Peyer's patch (tissue), 4 donors: ENCODE results near the gene KIF23.

Experiments
- CTCF ChIP-seq, 6 experiments: fragments of 450-650 bp in 4 of 6; fragments of 200-600 bp in 2 of 6; sonication (generic) in 1 of 6; IDR thresholded peaks; one replicate each; pipeline ENCODE4 v1.5.1; 2017 to 2019; ENCODE audit warnings: antibody characterized with exemption in 6 of 6, mild to moderate bottlenecking in 3 of 6, moderate library complexity in 1 of 6
- POLR2A ChIP-seq, 2 donors: fragments of 450-650 bp; IDR thresholded peaks; one replicate each; pipeline ENCODE4 v1.5.1; 2017; ENCODE audit warnings: antibody characterized with exemption in 2 of 2, mild to moderate bottlenecking in 2 of 2, moderate library complexity in 2 of 2

DNA sequence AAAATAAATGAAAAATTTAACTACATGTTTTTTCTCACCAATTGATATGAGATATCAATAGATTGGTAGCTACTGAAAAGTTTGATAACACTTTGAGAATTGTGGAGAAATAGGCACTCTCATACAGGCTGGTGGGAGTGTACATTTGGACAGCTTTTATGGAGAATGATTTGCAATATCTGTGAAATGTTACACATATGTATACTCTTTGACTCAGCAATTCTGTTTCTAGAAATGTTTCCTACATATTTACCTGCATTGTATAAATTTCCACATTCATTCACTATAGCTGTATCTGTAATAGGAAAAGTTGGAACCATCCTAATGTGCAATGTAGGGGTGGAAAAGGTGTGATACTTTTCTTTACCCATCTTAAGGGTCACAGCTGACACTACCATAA lies 1.9 kb upstream of the KIF23 start:
- TF ChIP-seq CTCF (IDR thresholded peaks at IDR 0.05) = no peak
- no peak for TF ChIP-seq POLR2A (IDR thresholded peaks at IDR 0.05)
